Lung (tissue), 12 donors: ENCODE data around the gene TMEM239. TPM values are rescaled to one million over a fixed set of nuclear protein-coding genes. Genes with fewer than 3 reads are reported as not detected.

Source experiments
- ATAC-seq: fragments of 200-7000 bp; cut with Tn5 transposase; one replicate; pipeline ENCODE4 v1.9.1; 2020; ENCODE audit warnings: moderate number of reproducible peaks; ENCODE audit not compliant: insufficient read depth, low FRiP score
- DNase-seq, 3 donors: peaks; one replicate each; pipeline ENCODE4 v3.0.0-alpha.2; 2013 to 2017
- H3K27ac ChIP-seq, 2 donors: one replicate each; pipeline ENCODE4 v1.5.1; 2013; ENCODE audit warnings: mild to moderate bottlenecking in 2 of 2, moderate library complexity in 2 of 2, control low read depth in 1 of 2, inconsistent platforms in 1 of 2, low read depth in 1 of 2, low read length in 1 of 2
- H3K27me3 ChIP-seq, 3 donors: one replicate each; pipeline ENCODE4 v1.5.1; 2013; ENCODE audit warnings: low read length in 2 of 3; ENCODE audit not compliant: control insufficient read depth in 3 of 3, insufficient read depth in 3 of 3
- H3K36me3 ChIP-seq, 4 donors: one replicate each; pipeline ENCODE4 v1.5.1; 2013; ENCODE audit warnings: low read length in 4 of 4, mild to moderate bottlenecking in 1 of 4, moderate library complexity in 1 of 4; ENCODE audit not compliant: control insufficient read depth in 4 of 4, insufficient read depth in 4 of 4
- H3K4me1 ChIP-seq, 5 donors: one replicate each; pipeline ENCODE4 v1.5.1; 2013; ENCODE audit warnings: low read length in 5 of 5, mild to moderate bottlenecking in 2 of 5, moderate library complexity in 1 of 5; ENCODE audit not compliant: control insufficient read depth in 5 of 5, insufficient read depth in 5 of 5
- H3K4me3 ChIP-seq: one replicate; pipeline ENCODE4 v1.5.1; 2013; ENCODE audit warnings: mild to moderate bottlenecking, control low read depth, moderate library complexity
- H3K9ac ChIP-seq, 2 donors: one replicate each; pipeline ENCODE4 v1.5.1; 2013; ENCODE audit warnings: low read length in 2 of 2, control low read depth in 1 of 2; ENCODE audit not compliant: insufficient read depth in 1 of 2
- H3K9me3 ChIP-seq, 4 donors: one replicate each; pipeline ENCODE4 v1.5.1; 2013; ENCODE audit warnings: low read length in 3 of 4, mild to moderate bottlenecking in 1 of 4, moderate library complexity in 1 of 4; ENCODE audit not compliant: control insufficient read depth in 4 of 4, insufficient read depth in 3 of 4
- WGBS, 2 donors: extraction: QIAGEN DNeasy Blood & Tissue Kit; methylation state at CpG; one replicate each; pipeline ENCODE4 v1.1.7; 2013; 5-methylcytosine and 5-hydroxymethylcytosine counted together
- polyA plus RNA-seq, 2 donors: library from polyadenylated mRNA; stranded (reverse); fragments of 200-250 nt; gene quantifications; one replicate each; pipeline ENCODE4 v1.2.1, GENCODE V29; 2013
- total RNA-seq, 2 donors: library from RNA; depleted of rRNA in 1 of 2; stranded (reverse); fragments of >200 nt in 1 of 2; gene quantifications; one replicate each; pipeline ENCODE4 v1.2.1, GENCODE V29; 2014 to 2021
- TF ChIP-seq, protein P1 (sequence below): IDR thresholded peaks from 2 replicates; pipeline ENCODE4 v1.5.1; 2012; ENCODE audit warnings: mild to moderate bottlenecking; ENCODE audit errors: control extremely low read depth, extremely low read depth
- donor health status: control.
- donor health status: control.
- donor health status: Bipolar disorder and iron deficiency.
- donor health status: healthy.
- donor health status: DM: yes; HTN: yes; CAD: no.

Gene TMEM239
- total and polyA plus RNA-seq, 4 donors, result not detected

DNA sequence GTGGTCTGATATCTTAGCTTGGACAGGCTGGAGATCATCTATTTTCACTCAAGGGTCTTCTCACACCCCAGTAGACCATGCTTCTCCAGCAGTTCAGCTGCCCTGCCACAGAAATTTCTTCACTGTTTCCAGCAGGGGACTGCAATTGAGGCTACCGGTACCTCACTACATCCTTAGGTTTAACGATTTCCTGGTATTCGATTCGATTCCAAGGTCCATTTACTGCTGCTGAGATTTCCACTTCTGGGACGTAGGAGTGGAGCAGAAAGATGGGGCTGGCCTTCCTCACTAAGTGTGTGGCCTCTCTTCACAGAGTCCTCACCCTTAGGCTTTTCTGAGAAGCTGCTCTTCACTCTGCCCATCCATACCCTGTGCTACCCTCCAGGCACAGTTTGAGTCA lies 30.5 kb downstream of the TMEM239 start:
- ATAC-seq (no peak), DNase-seq (no peak)
- H3K9ac ChIP-seq, result no peak overlapping the region
- 65 to 75% methylated on average over 5 of the region's 5 CpGs for WGBS, 2 donors
- H3K36me3 ChIP-seq, result peaks cover 0 to 5% (median 0%) of the 10 kb centered on the region in 4 donors
- H3K4me3 ChIP-seq, result no peak overlapping the region
- no peaks in the 10 kb centered on the region for H3K27me3 ChIP-seq
- no peak overlapping the region for H3K27ac ChIP-seq
- no peaks in the 10 kb centered on the region for H3K9me3 ChIP-seq
- TF ChIP-seq, protein P1, sequence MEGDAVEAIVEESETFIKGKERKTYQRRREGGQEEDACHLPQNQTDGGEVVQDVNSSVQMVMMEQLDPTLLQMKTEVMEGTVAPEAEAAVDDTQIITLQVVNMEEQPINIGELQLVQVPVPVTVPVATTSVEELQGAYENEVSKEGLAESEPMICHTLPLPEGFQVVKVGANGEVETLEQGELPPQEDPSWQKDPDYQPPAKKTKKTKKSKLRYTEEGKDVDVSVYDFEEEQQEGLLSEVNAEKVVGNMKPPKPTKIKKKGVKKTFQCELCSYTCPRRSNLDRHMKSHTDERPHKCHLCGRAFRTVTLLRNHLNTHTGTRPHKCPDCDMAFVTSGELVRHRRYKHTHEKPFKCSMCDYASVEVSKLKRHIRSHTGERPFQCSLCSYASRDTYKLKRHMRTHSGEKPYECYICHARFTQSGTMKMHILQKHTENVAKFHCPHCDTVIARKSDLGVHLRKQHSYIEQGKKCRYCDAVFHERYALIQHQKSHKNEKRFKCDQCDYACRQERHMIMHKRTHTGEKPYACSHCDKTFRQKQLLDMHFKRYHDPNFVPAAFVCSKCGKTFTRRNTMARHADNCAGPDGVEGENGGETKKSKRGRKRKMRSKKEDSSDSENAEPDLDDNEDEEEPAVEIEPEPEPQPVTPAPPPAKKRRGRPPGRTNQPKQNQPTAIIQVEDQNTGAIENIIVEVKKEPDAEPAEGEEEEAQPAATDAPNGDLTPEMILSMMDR, result no peak
- H3K4me1 ChIP-seq, result peaks cover 0 to 3% (median 0%) of the 10 kb centered on the region in 5 donors

DNA sequence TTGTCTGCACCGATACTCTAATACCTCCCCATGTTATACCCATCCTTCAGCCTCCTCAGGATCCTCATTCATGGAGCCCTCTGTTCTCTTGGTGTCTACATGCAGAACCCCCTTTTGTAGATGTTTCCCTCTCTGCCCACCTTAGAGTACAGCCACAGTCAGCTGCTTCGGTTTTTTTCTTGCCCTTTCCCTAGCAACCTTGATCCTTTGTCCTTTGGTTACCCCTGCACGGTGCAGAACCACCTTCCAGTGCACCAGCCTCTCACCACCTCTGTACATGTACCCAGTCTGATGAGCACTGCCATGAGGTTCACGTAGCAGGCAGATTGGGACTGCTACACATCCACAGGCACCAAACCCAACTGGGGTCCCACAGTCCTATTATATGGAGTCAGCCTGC lies 31.6 kb downstream of the TMEM239 start:
- Histone ChIP-seq H3K4me3 (no peak overlapping the region), H3K9ac (no peak overlapping the region), H3K27me3 (no peaks in the 10 kb centered on the region), H3K4me1 (peaks cover 0 to 5% (median 0%) of the 10 kb centered on the region in 5 donors), H3K27ac (no peak overlapping the region), H3K9me3 (no peaks in the 10 kb centered on the region), H3K36me3 (peaks cover 0 to 5% (median 0%) of the 10 kb centered on the region in 4 donors)
- ATAC-seq, result no peak
- WGBS, 2 donors, result 95 to 99% methylated on average over 4 of the region's 4 CpGs
- TF ChIP-seq, protein P1, result no peak
- no peak for DNase-seq

DNA sequence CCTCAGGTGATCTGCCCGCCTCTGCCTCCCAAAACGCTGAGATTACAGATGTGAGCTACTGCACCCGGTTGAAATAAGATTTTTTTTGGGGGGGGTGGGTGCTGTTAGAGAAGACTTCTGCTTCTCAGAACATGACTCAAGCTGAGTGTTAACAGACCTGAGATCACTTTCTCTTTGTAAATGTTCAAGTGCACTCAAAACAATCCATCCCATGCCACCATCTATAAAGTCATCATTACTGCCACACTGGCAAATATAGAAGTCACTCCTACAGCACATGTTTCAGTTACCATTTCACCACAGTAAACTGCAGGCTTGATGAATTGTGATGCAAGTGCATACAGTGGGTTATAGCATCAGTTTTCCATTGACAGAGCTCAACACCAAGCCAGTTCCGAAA lies 33.4 kb downstream of the TMEM239 start:
- ATAC-seq, result no peak
- Histone ChIP-seq H3K4me1 (peaks cover 0 to 5% (median 0%) of the 10 kb centered on the region in 5 donors), H3K9me3 (no peaks in the 10 kb centered on the region), H3K27me3 (no peaks in the 10 kb centered on the region), H3K9ac (no peak overlapping the region), H3K27ac (no peak overlapping the region), H3K36me3 (no peaks in the 10 kb centered on the region), H3K4me3 (no peak overlapping the region)
- WGBS, 2 donors, result 89 to 93% methylated on average over 4 of the region's 4 CpGs
- no peak for DNase-seq
- TF ChIP-seq, protein P1, result no peak

DNA sequence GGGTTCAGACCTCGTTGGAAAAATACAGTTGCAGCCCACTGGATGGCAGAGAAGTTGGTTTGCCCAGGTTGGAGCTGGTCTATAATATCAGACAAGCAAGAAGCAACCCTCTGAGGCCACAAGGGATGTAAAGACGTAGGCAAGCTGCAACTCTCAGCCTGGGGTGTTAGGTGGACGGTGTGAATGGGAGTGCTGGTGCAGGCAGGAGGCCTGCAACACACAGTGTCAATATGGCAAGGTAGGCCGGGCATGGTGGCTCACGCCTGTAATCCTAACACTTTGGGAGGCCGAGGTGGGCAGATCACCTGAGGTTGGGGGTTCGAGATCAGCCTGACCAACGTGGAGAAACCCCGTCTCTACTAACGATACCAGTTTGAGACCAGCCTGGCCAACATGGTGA lies 34.9 kb downstream of the TMEM239 start:
- WGBS, 2 donors, result 92 to 93% methylated on average over 10 of the region's 10 CpGs
- Histone ChIP-seq H3K27me3 (no peaks in the 10 kb centered on the region), H3K4me3 (no peak overlapping the region), H3K9ac (no peak overlapping the region), H3K9me3 (no peaks in the 10 kb centered on the region), H3K4me1 (peaks cover 0 to 5% (median 0%) of the 10 kb centered on the region in 5 donors), H3K36me3 (no peaks in the 10 kb centered on the region), H3K27ac (no peak overlapping the region)
- no peak for DNase-seq
- no peak for ATAC-seq
- TF ChIP-seq, protein P1, result no peak
